K562 (cell line): Measurements from ENCODE around the gene NEDD8. TPM values are rescaled to one million over a fixed set of nuclear protein-coding genes. Genes with fewer than 3 reads are reported as not detected.

Experiments used
- ATAC-seq: fragments of 200-7000 bp; cut with Tn5 transposase; 3 replicates; pipeline ENCODE4 v1.9.1; 2020; ENCODE audit warnings: moderate library complexity
- BruUV-seq: library from RNA; stranded (reverse); fragments of 400-500 nt; replicated peaks from 2 replicates; lab custom pipeline; 2021; lab: Mats Ljungman, UMichigan
- CTCF ChIA-PET: fragments of 300-600 bp; formaldehyde crosslinking; extraction: SDS; loops from one replicate; lab custom pipeline; 2021; ENCODE audit warnings: low intra/inter-chr PET ratio; lab: Yijun Ruan, JAX
- POLR2A ChIA-PET: fragments of 300-600, 350-650 bp; sonication (Branson Sonifier 250); formaldehyde crosslinking; extraction: SDS; loops from one replicate; lab custom pipeline; 2021; ENCODE audit warnings: antibody characterized with exemption, inconsistent platforms; lab: Yijun Ruan, JAX
- DNase-seq, 4 experiments: peaks; one replicate each; pipeline versions ENCODE4 v3.0.0 to v3.0.0-alpha.2; 2011 to 2018; ENCODE audit warnings: low spot score in 3 of 4, mixed read lengths in 3 of 4; ENCODE audit errors: extremely low read depth in 1 of 4
- FAIRE-seq: peaks from 2 replicates; lab custom pipeline; 2011; peaks lifted over from hg19 to GRCh38; lab: Jason Lieb, UNC
- H2AFZ ChIP-seq: 2 replicates; pipeline ENCODE4 v1.6.0; 2011; ENCODE audit warnings: low read depth, low read length, control low read depth, inconsistent platforms
- H3K27ac ChIP-seq: fragments of 200-600 bp; 3 replicates; pipeline ENCODE4 v1.8.0; 2011; ENCODE audit warnings: low read depth, mild to moderate bottlenecking, control low read depth, inconsistent platforms, low read length, moderate library complexity, mixed read lengths; ENCODE audit errors: extremely low read depth
- H3K27me3 ChIP-seq, 2 experiments: fragments of 300-600 bp in 1 of 2; 2 replicates in 1 of 2; 3 replicates in 1 of 2; pipeline versions ENCODE4 v1.6.0 to v1.8.0; 2011; ENCODE audit warnings: inconsistent platforms in 2 of 2, low read length in 2 of 2, mild to moderate bottlenecking in 1 of 2, mixed read lengths in 1 of 2, moderate library complexity in 1 of 2; ENCODE audit not compliant: control insufficient read depth in 2 of 2, insufficient read depth in 2 of 2
- H3K36me3 ChIP-seq: fragments of 300-600 bp; 3 replicates; pipeline ENCODE4 v1.8.0; 2011; ENCODE audit warnings: mild to moderate bottlenecking, low read length, inconsistent platforms; ENCODE audit not compliant: control insufficient read depth, insufficient read depth
- H3K4me1 ChIP-seq, 2 experiments: fragments of 200-600 bp in 1 of 2; replicated peaks in 1 of 2; 2 replicates in 1 of 2; 3 replicates in 1 of 2; pipeline versions ENCODE4 v1.5.1 to v1.8.0; 2011; ENCODE audit warnings: inconsistent platforms in 2 of 2, low read length in 2 of 2, mild to moderate bottlenecking in 1 of 2, mixed read lengths in 1 of 2, moderate library complexity in 1 of 2; ENCODE audit not compliant: control insufficient read depth in 2 of 2, insufficient read depth in 2 of 2
- H3K4me2 ChIP-seq: 2 replicates; pipeline ENCODE4 v1.6.1; 2011; ENCODE audit warnings: low read length, control low read depth, inconsistent platforms, mixed read lengths; ENCODE audit not compliant: insufficient read depth
- H3K4me3 ChIP-seq: fragments of 200-600 bp; sonication (generic), shearing (Covaris generic); 2 replicates; pipeline ENCODE4 v1.5.1; 2016; ENCODE audit warnings: control low read depth, inconsistent platforms
- H3K79me2 ChIP-seq: fragments of 200-600 bp; 3 replicates; pipeline ENCODE4 v1.8.0; 2011; ENCODE audit warnings: low read length, inconsistent platforms; ENCODE audit not compliant: control insufficient read depth, insufficient read depth
- H3K9ac ChIP-seq, 2 experiments: 2 replicates each; pipeline versions ENCODE4 v1.6.0 to v1.6.1; 2011; ENCODE audit warnings: low read depth in 2 of 2, low read length in 2 of 2, control low read depth in 1 of 2, inconsistent platforms in 1 of 2, mild to moderate bottlenecking in 1 of 2, mixed read lengths in 1 of 2; ENCODE audit not compliant: insufficient read depth in 1 of 2
- H3K9me1 ChIP-seq: one replicate; pipeline ENCODE4 v1.6.0; 2011; ENCODE audit warnings: inconsistent platforms, mild to moderate bottlenecking, low read length, moderate library complexity; ENCODE audit not compliant: control insufficient read depth, insufficient read depth
- H3K9me3 ChIP-seq: replicated peaks from 2 replicates; pipeline ENCODE4 v1.5.1; 2011; ENCODE audit warnings: low read depth, low read length, inconsistent platforms; ENCODE audit not compliant: control insufficient read depth, insufficient read depth
- H4K20me1 ChIP-seq: replicated peaks from 2 replicates; pipeline ENCODE4 v1.6.1; 2011; ENCODE audit warnings: low read length, inconsistent platforms, mixed read lengths; ENCODE audit not compliant: control insufficient read depth, insufficient read depth
- CCNT2 ChIP-seq: IDR thresholded peaks from 2 replicates; pipeline ENCODE4 v1.6.1; 2011; ENCODE audit warnings: borderline replicate concordance, low read depth, mild to moderate bottlenecking, moderate library complexity, mixed read lengths, low read length; ENCODE audit not compliant: insufficient read length; ENCODE audit errors: extremely low read depth
- CEBPG ChIP-seq, 3 experiments: fragments of 200-800 bp in 1 of 3; sonication (Bioruptor generic) in 1 of 3; sonication (generic) in 1 of 3; formaldehyde crosslinking in 1 of 3; IDR thresholded peaks in 2 of 3; conservative IDR thresholded peaks in 1 of 3; 2 replicates each; pipeline versions ENCODE4 v1.6.1 to v1.8.0; 2016 to 2022; ENCODE audit warnings: missing compliant biosample characterization in 2 of 3, missing genetic modification characterization in 2 of 3, mild to moderate bottlenecking in 1 of 3, missing genetic modification reagents in 1 of 3
- CHD2 ChIP-seq: IDR thresholded peaks from 2 replicates; pipeline ENCODE4 v1.6.1; 2011; ENCODE audit warnings: low read depth, low read length
- ETS2 ChIP-seq: IDR thresholded peaks from 2 replicates; pipeline ENCODE4 v1.6.1; 2016; ENCODE audit warnings: borderline replicate concordance, missing genetic modification characterization, mild to moderate bottlenecking, moderate library complexity, missing compliant biosample characterization; ENCODE audit not compliant: poor library complexity, severe bottlenecking
- FOXK2 ChIP-seq, 2 experiments: fragments of 450-650 bp; IDR thresholded peaks in 1 of 2; conservative IDR thresholded peaks in 1 of 2; 2 replicates each; pipeline ENCODE4 v1.6.1; 2016; ENCODE audit warnings: low read depth in 2 of 2, mild to moderate bottlenecking in 1 of 2
- NCOA2 ChIP-seq, 2 experiments: fragments of 450-650 bp; IDR thresholded peaks; 2 replicates each; pipeline ENCODE4 v1.6.1; 2018; ENCODE audit warnings: mild to moderate bottlenecking in 2 of 2, moderate library complexity in 1 of 2; ENCODE audit not compliant: partially characterized antibody in 2 of 2
- NCOR1 ChIP-seq: fragments of 450-650 bp; IDR thresholded peaks from 2 replicates; pipeline ENCODE4 v1.6.1; 2016; ENCODE audit warnings: mild to moderate bottlenecking, moderate library complexity
- NFATC3 ChIP-seq: fragments of 450-650 bp; IDR thresholded peaks from 2 replicates; pipeline ENCODE4 v1.6.1; 2017; ENCODE audit warnings: mild to moderate bottlenecking
- NR2C1 ChIP-seq, 2 experiments: fragments of 450-650 bp; IDR thresholded peaks; 2 replicates each; pipeline ENCODE4 v1.6.1; 2017; ENCODE audit warnings: mild to moderate bottlenecking in 2 of 2, antibody characterized with exemption in 1 of 2, inconsistent platforms in 1 of 2, missing compliant biosample characterization in 1 of 2, missing genetic modification characterization in 1 of 2
- POLR3G ChIP-seq: IDR thresholded peaks from 2 replicates; pipeline ENCODE4 v1.6.1; 2011; ENCODE audit not compliant: insufficient read length, insufficient replicate concordance; ENCODE audit errors: extremely low read depth
- PTTG1 ChIP-seq: fragments of 450-650 bp; IDR thresholded peaks from 2 replicates; pipeline ENCODE4 v1.6.1; 2016; ENCODE audit warnings: low read depth, mild to moderate bottlenecking, missing genetic modification characterization, missing compliant biosample characterization
- RCOR1 ChIP-seq, 2 experiments: IDR thresholded peaks; 2 replicates each; pipeline ENCODE4 v1.6.1; 2012; ENCODE audit warnings: low read depth in 2 of 2, low read length in 2 of 2, borderline replicate concordance in 1 of 2, improper control_type of control experiment in 1 of 2
- SRSF7 ChIP-seq: fragments of 200-400 bp; formaldehyde crosslinking; optimal IDR thresholded peaks from 2 replicates; pipeline ENCODE3; 2017; ENCODE audit warnings: mild to moderate bottlenecking, low read depth, low read length
- TEAD1 ChIP-seq, 2 experiments: fragments of 450-650 bp in 1 of 2; sonication (generic) in 1 of 2; formaldehyde crosslinking; IDR thresholded peaks; 2 replicates each; pipeline versions ENCODE4 v1.4.0 to v1.8.0; 2020 to 2022; ENCODE audit warnings: mild to moderate bottlenecking in 2 of 2, missing genetic modification reagents in 1 of 2
- ZBTB26 ChIP-seq: fragments of 450-650 bp; formaldehyde crosslinking; IDR thresholded peaks from 2 replicates; pipeline ENCODE4 v1.4.0; 2022; ENCODE audit warnings: missing genetic modification characterization
- ZKSCAN3 ChIP-seq: fragments of 250-450 bp; sonication (Bioruptor Pico); IDR thresholded peaks from 2 replicates; pipeline ENCODE4 v1.4.0; 2020
- ZNF175 ChIP-seq: fragments of 200-800 bp; sonication (Bioruptor generic); IDR thresholded peaks from 2 replicates; pipeline ENCODE4 v1.6.1; 2016; ENCODE audit warnings: low read depth, mild to moderate bottlenecking, missing genetic modification characterization, missing compliant biosample characterization
- ZNF184 ChIP-seq: sonication (generic); formaldehyde crosslinking; IDR thresholded peaks from 2 replicates; pipeline ENCODE4 v1.5.0; 2020; ENCODE audit warnings: missing genetic modification reagents
- ZNF766 ChIP-seq: fragments of 200-800 bp; sonication (Bioruptor generic); conservative IDR thresholded peaks from 2 replicates; pipeline ENCODE4 v1.6.1; 2016; ENCODE audit warnings: missing genetic modification characterization, missing compliant biosample characterization
- WGBS: fragments of 100-300 bp; shearing (Covaris generic); methylation state at CpG from one replicate; pipeline ENCODE4 v1.1.6; 2016; ENCODE audit warnings: low coverage, mixed read lengths; ENCODE audit not compliant: insufficient coverage; ENCODE audit errors: missing lambda C conversion rate; 5-methylcytosine and 5-hydroxymethylcytosine counted together
- in situ Hi-C: fragments of 300-500 bp; cut with MboI; formaldehyde crosslinking; loops from 4 replicates; pipeline ENCODE4 v1.15.0; 2018; ENCODE audit warnings: inconsistent platforms, mixed read lengths
- intact Hi-C: fragments of 100-400 bp; cut with micrococcal nuclease; formaldehyde crosslinking; loops from 2 replicates; pipeline ENCODE4 v1.14.2; 2022
- polyA plus RNA-seq, 8 experiments: library from polyadenylated mRNA; depleted of rRNA in 4 of 8; stranded (reverse) in 5 of 8; unstranded in 3 of 8; fragments of >200 nt; fragmentation: Nextera tagmentation in 2 of 8; fragmentation: Illumina TruSeq in 1 of 8; extraction: Ambion mirVana in 2 of 8; extraction: Trizol in 1 of 8; gene quantifications; 2 replicates each; pipeline versions ENCODE4 v1.2.1 to v1.2.3, GENCODE V29; 2011 to 2014; ENCODE audit warnings: inconsistent platforms in 1 of 8, missing spikeins in 1 of 8
- total RNA-seq, 7 experiments: library from RNA; depleted of rRNA in 6 of 7; stranded (reverse); fragments of >200 nt in 6 of 7; fragmentation: Illumina TruSeq in 2 of 7; extraction: Trizol in 2 of 7; gene quantifications; 2 replicates each; pipeline versions ENCODE4 v1.2.1 to v1.2.3, GENCODE V29; 2011 to 2021; ENCODE audit warnings: low replicate concordance in 1 of 7
- TF ChIP-seq, protein P1 (sequence below): fragments of 450-650 bp; formaldehyde crosslinking; IDR thresholded peaks from 2 replicates; pipeline ENCODE4 v1.4.0; 2022; ENCODE audit warnings: mild to moderate bottlenecking, moderate library complexity

The NEDD8 gene
- total and polyA plus RNA-seq, 9 of the 15 experiments (the other 6 are each of a cell fraction or from before 2014, with no cell fraction given): 142 to 691 (median 260) TPM

DNA sequence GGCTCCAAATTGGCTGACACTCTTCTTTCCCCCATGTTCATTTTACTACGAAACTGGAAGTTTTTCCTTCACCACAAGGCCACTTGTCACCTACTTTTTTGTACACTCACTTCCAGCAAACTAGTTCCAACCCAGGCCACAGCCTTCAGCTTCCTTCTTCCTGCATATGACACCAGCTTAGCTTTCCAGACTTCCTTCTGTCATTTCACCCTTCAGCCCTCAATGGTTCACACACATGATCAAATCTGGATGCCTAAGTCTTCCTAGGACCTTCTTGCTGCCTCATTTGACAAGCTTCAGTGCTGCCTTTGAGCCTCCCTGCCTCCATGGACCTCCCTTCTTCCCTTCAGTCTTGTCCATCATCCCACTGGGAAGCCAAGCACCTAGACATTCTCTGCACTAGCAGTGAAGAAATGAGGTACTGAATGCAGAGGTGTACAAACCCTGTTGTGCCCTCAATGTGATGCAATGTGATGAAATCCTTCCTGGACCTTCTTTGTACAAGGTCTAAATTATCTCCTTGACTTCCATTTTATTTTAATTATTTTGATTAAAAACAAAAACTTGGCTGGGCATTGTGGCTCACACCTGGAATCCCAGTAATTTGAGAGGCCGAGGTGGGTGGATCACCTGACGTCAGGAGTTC lies 64.6 kb downstream of the NEDD8 start:
- Histone ChIP-seq H2AFZ (no peak overlapping the region), H3K4me1 (no peaks in the 10 kb centered on the region; a peak in 1 of 5 replicates), H4K20me1 (no peaks in the 10 kb centered on the region), H3K4me3 (no peak overlapping the region), H3K9me3 (no peaks in the 10 kb centered on the region), H3K9ac (no peak overlapping the region), H3K27ac (peak overlapping the region; percentile 26; the same call in 1 of the 3 replicates), H3K9me1 (no peaks in the 10 kb centered on the region), H3K4me2 (no peak overlapping the region), H3K36me3 (peaks cover 36% of the 10 kb centered on the region; the same call in 2 of the 3 replicates), H3K27me3 (no peaks in the 10 kb centered on the region), H3K79me2 (no peaks in the 10 kb centered on the region)
- intact Hi-C loops: no loop called here
- DNase-seq (no peak), ATAC-seq (peak; percentile 46; the same call in 2 of the 3 replicates), FAIRE-seq (no peak)
- no TSS peak for BruUV-seq
- ChIA-PET CTCF (no interaction called here), POLR2A (interaction anchor here (0.6 kb wide), 1 partner anchor 221 kb away, joined by 3 read pairs; no protein-coding TSS in a partner anchor)
- in situ Hi-C loops: no loop called here
- 65% methylated on average over 2 of the region's 3 CpGs for WGBS
- no peak for TF ChIP-seq TEAD1 (CRISPR knock-in tag; IDR thresholded peaks at IDR 0.05)
- no peak for TF ChIP-seq ETS2 (tag)
- no peak for TF ChIP-seq NR2C1 (IDR thresholded peaks at IDR 0.05)
- peak; percentile 11; the same call in 1 of the 2 replicates for TF ChIP-seq NR2C1 (tag; IDR thresholded peaks at IDR 0.05)
- TF ChIP-seq NCOA2 (IDR thresholded peaks at IDR 0.05; ENCODE audit: partially characterized antibody in 2 of 2): no peak
- no peak for TF ChIP-seq FOXK2 (conservative IDR thresholded peaks at IDR 0.05 in 1 of 2, IDR thresholded peaks at IDR 0.05 in 1 of 2; ENCODE audit: low read depth in 2 of 2)
- no peak for TF ChIP-seq SRSF7
- TF ChIP-seq CHD2: no peak
- peak; percentile 83 for TF ChIP-seq CEBPG (CRISPR knock-in tag; IDR thresholded peaks at IDR 0.05)
- peak; percentile 69 to 92 for TF ChIP-seq CEBPG (tag; conservative IDR thresholded peaks at IDR 0.05 in 1 of 2, IDR thresholded peaks at IDR 0.05 in 1 of 2)
- no peak for TF ChIP-seq ZNF766 (CRISPR knock-in tag)
- no peak for TF ChIP-seq ZKSCAN3 (CRISPR knock-in tag)
- no peak; the same call in 1 of the 2 replicates for TF ChIP-seq PTTG1 (tag)
- no peak for TF ChIP-seq RCOR1 (IDR thresholded peaks at IDR 0.05; ENCODE audit: borderline replicate concordance in 1 of 2, low read depth in 2 of 2, low read length in 2 of 2)
- no peak for TF ChIP-seq NFATC3
- TF ChIP-seq ZBTB26: no peak
- no peak for TF ChIP-seq ZNF184 (CRISPR knock-in tag)
- peak; percentile 37; the same call in 1 of the 2 replicates for TF ChIP-seq ZNF175 (CRISPR knock-in tag)
- no peak for TF ChIP-seq NCOR1
- TF ChIP-seq POLR3G: no peak
- TF ChIP-seq, protein P1, sequence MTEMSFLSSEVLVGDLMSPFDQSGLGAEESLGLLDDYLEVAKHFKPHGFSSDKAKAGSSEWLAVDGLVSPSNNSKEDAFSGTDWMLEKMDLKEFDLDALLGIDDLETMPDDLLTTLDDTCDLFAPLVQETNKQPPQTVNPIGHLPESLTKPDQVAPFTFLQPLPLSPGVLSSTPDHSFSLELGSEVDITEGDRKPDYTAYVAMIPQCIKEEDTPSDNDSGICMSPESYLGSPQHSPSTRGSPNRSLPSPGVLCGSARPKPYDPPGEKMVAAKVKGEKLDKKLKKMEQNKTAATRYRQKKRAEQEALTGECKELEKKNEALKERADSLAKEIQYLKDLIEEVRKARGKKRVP (CRISPR knock-in tag): 0 out of 2 replicates have a peak, but pooled peaks have one; percentile 67
- TF ChIP-seq CCNT2: no peak
